HepG2 (cell line): ENCODE data around the gene AKR1A1. TPM values are rescaled to one million over a fixed set of nuclear protein-coding genes. Genes with fewer than 3 reads are reported as not detected.

ENCODE experiments used
- ATAD3A ChIP-seq: sonication (generic); formaldehyde crosslinking; IDR thresholded peaks from 2 replicates; pipeline ENCODE4 v1.4.0; 2020; ENCODE audit warnings: missing genetic modification reagents
- FLYWCH1 ChIP-seq: sonication (generic); formaldehyde crosslinking; IDR thresholded peaks from 2 replicates; pipeline ENCODE4 v1.8.1; 2023; ENCODE audit warnings: mild to moderate bottlenecking, missing genetic modification reagents
- PHF8 ChIP-seq: sonication (generic); formaldehyde crosslinking; IDR thresholded peaks from 2 replicates; pipeline ENCODE4 v1.5.0; 2020; ENCODE audit warnings: missing genetic modification reagents
- PTBP1 ChIP-seq: fragments of 200-400 bp; formaldehyde crosslinking; IDR thresholded peaks from 2 replicates; pipeline ENCODE4 v1.6.1; 2018; ENCODE audit warnings: low read length, low read depth; ENCODE audit not compliant: poor library complexity, severe bottlenecking
- RFX3 ChIP-seq: IDR thresholded peaks from 2 replicates; pipeline ENCODE4 v1.6.1; 2016; ENCODE audit warnings: missing biosample characterization, missing genetic modification reagents
- SMARCC2 ChIP-seq: fragments of 450-650 bp; IDR thresholded peaks from 2 replicates; pipeline ENCODE4 v1.6.1; 2017; ENCODE audit warnings: antibody characterized with exemption, mild to moderate bottlenecking
- ZNF101 ChIP-seq: sonication (generic); formaldehyde crosslinking; IDR thresholded peaks from 2 replicates; pipeline ENCODE4 v1.4.0; 2020; ENCODE audit warnings: mild to moderate bottlenecking, low read depth, missing genetic modification reagents, borderline replicate concordance
- ZNF816 ChIP-seq: sonication (generic); formaldehyde crosslinking; IDR thresholded peaks from 2 replicates; pipeline ENCODE4 v1.8.0; 2022; ENCODE audit warnings: missing genetic modification reagents, mild to moderate bottlenecking, borderline replicate concordance
- ZNF83 ChIP-seq: sonication (generic); formaldehyde crosslinking; IDR thresholded peaks from 2 replicates; pipeline ENCODE4 v1.4.0; 2020; ENCODE audit warnings: missing genetic modification reagents, mild to moderate bottlenecking, borderline replicate concordance
- polyA plus RNA-seq, 8 experiments: library from polyadenylated mRNA; depleted of rRNA in 3 of 8; stranded (reverse) in 7 of 8; unstranded in 1 of 8; fragments of >200 nt; fragmentation: Illumina TruSeq in 4 of 8; extraction: Trizol in 4 of 8; gene quantifications; 2 replicates each; pipeline versions ENCODE4 v1.2.1 to v1.2.3, GENCODE V29; 2011 to 2016; ENCODE audit warnings: low read depth in 4 of 8, missing spikeins in 1 of 8, mixed read lengths in 1 of 8; ENCODE audit not compliant: insufficient read depth in 1 of 8
- total RNA-seq, 5 experiments: library from RNA; depleted of rRNA; stranded (reverse); fragments of >200 nt; fragmentation: Illumina TruSeq; extraction: Trizol; gene quantifications; 2 replicates each; pipeline ENCODE4 v1.2.3, GENCODE V29; 2016; ENCODE audit warnings: low read depth in 1 of 5
- TF ChIP-seq, protein P1 (sequence below): sonication (generic); formaldehyde crosslinking; IDR thresholded peaks from 2 replicates; pipeline ENCODE4 v1.5.1; 2020; ENCODE audit warnings: mild to moderate bottlenecking, missing genetic modification reagents, moderate library complexity
- TF ChIP-seq, protein P2 (sequence below): sonication (generic); formaldehyde crosslinking; IDR thresholded peaks from 2 replicates; pipeline ENCODE4 v1.4.0; 2020; ENCODE audit warnings: mild to moderate bottlenecking, missing genetic modification reagents
- TF ChIP-seq, protein P3 (sequence below): IDR thresholded peaks from 2 replicates; pipeline ENCODE4 v1.6.1; 2016

Gene AKR1A1
- total and polyA plus RNA-seq, 2 of the 13 experiments (the other 11 are each of a cell fraction or from before 2014, with no cell fraction given), result 181 to 217 TPM

DNA sequence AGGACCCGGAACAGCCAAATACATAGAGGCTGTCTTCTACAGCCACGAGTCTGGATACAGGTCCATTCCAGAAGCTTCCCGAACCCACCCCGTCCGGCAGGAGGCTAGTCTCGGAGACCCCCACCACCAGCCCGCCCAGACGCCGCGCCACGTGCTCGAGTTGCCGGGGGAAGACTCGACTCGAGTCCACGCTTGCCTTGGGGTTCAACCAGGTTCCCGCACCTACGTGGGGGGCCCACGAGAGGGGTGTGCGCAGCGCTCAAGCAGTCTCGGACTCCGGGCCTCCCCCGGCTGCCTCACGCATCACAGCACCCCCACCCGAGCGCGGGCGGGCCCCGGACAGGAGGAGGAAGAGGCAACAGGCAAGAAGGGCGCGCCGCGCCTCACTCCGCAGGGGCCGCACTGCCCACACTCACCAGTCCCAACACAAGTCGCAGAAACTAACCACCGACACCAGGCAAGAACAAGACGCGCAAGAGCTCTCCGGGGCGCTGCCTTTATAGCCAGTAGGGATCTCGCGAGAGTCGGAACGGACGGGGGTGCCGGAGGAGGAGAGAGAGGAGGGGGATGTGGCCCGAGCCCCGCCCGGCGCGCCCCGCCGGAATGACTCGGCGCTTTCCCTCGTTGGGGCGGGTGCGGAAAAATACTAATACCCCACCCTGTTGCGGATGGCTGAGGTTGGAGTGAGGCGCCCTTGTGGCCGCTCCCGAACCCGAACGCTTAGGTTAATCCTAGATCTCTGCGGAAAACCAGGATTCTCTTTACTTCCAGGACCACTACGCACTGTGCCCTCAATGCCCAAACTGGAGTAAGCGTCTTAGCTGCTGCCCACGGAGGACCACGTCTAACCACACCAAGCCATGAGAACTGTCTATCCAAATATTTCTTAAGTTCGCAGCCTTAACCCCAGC lies 29.0 kb upstream of the AKR1A1 start, which contains the start of gene PRDX1 (continued):
- TF ChIP-seq, protein P1, sequence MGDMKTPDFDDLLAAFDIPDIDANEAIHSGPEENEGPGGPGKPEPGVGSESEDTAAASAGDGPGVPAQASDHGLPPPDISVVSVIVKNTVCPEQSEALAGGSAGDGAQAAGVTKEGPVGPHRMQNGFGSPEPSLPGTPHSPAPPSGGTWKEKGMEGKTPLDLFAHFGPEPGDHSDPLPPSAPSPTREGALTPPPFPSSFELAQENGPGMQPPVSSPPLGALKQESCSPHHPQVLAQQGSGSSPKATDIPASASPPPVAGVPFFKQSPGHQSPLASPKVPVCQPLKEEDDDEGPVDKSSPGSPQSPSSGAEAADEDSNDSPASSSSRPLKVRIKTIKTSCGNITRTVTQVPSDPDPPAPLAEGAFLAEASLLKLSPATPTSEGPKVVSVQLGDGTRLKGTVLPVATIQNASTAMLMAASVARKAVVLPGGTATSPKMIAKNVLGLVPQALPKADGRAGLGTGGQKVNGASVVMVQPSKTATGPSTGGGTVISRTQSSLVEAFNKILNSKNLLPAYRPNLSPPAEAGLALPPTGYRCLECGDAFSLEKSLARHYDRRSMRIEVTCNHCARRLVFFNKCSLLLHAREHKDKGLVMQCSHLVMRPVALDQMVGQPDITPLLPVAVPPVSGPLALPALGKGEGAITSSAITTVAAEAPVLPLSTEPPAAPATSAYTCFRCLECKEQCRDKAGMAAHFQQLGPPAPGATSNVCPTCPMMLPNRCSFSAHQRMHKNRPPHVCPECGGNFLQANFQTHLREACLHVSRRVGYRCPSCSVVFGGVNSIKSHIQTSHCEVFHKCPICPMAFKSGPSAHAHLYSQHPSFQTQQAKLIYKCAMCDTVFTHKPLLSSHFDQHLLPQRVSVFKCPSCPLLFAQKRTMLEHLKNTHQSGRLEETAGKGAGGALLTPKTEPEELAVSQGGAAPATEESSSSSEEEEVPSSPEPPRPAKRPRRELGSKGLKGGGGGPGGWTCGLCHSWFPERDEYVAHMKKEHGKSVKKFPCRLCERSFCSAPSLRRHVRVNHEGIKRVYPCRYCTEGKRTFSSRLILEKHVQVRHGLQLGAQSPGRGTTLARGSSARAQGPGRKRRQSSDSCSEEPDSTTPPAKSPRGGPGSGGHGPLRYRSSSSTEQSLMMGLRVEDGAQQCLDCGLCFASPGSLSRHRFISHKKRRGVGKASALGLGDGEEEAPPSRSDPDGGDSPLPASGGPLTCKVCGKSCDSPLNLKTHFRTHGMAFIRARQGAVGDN, result peak; percentile 94
- TF ChIP-seq PTBP1 (no peak), PHF8 (peak; percentile 93), ZNF101 (CRISPR knock-in tag) (peak; percentile 95), RFX3 (0 out of 2 replicates have a peak, but pooled peaks have one; percentile 50), SMARCC2 (no peak; the same call in 1 of the 2 replicates), ZNF83 (CRISPR knock-in tag) (peak; percentile 74; the same call in 1 of the 2 replicates), ZNF816 (0 out of 2 replicates have a peak, but pooled peaks have one; percentile 67), FLYWCH1 (no peak), ATAD3A (no peak)
- TF ChIP-seq, protein P2, sequence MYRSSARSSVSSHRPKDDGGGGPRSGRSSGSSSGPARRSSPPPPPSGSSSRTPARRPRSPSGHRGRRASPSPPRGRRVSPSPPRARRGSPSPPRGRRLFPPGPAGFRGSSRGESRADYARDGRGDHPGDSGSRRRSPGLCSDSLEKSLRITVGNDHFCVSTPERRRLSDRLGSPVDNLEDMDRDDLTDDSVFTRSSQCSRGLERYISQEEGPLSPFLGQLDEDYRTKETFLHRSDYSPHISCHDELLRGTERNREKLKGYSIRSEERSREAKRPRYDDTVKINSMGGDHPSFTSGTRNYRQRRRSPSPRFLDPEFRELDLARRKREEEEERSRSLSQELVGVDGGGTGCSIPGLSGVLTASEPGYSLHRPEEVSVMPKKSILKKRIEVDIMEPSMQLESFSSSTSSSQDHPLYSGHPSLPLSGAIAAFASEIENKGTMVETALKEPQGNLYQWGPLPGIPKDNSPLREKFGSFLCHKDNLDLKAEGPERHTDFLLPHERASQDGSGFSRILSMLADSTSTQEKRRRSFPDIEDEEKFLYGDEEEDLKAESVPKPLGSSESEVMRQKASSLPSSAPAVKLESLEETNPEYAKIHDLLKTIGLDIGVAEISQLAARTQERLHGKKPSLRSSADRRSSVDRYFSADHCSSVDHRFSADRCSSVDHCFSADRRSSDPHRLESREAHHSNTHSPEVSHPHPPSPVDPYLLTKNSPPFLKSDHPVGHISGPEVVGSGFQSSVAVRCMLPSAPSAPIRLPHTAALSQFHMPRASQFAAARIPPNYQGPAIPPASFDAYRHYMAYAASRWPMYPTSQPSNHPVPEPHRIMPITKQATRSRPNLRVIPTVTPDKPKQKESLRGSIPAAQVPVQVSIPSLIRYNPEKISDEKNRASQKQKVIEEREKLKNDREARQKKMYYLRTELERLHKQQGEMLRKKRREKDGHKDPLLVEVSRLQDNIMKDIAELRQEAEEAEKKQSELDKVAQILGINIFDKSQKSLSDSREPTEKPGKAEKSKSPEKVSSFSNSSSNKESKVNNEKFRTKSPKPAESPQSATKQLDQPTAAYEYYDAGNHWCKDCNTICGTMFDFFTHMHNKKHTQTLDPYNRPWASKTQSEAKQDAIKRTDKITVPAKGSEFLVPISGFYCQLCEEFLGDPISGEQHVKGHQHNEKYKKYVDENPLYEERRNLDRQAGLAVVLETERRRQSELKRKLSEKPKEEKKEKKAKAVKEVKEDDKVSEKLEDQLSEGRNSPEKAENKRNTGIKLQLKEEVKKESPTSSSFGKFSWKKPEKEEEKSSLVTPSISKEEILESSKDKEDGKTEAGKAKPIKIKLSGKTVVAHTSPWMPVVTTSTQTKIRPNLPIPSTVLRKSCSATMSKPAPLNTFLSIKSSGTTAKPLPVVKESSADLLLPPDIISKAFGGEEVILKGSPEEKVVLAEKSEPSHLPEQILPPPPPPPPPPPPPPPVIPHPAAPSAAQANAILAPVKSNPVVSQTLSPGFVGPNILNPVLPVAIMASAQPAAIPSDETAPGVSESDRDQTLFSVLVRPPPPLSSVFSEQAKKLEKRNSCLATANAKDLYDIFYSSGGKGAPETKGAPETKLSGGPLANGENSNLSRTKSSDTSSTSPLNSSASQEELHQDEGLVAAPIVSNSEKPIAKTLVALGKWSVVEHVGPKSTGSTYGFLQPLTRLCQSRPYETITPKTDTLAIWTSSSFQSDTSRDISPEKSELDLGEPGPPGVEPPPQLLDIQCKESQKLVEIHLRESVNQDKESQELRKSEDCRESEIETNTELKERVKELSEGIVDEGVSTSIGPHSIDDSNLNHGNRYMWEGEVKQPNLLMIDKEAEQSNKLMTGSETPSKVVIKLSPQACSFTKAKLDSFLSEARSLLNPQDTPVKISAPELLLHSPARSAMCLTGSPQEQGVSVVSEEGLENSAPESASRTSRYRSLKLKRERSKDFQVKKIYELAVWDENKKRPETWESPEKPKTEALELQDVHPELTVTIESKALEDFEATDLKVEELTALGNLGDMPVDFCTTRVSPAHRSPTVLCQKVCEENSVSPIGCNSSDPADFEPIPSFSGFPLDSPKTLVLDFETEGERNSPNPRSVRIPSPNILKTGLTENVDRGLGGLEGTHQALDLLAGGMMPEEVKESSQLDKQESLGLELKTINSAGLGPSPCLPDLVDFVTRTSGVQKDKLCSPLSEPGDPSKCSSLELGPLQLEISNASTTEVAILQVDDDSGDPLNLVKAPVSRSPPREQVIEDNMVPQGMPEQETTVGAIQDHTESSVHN (CRISPR knock-in tag), result no peak
- TF ChIP-seq, protein P3, sequence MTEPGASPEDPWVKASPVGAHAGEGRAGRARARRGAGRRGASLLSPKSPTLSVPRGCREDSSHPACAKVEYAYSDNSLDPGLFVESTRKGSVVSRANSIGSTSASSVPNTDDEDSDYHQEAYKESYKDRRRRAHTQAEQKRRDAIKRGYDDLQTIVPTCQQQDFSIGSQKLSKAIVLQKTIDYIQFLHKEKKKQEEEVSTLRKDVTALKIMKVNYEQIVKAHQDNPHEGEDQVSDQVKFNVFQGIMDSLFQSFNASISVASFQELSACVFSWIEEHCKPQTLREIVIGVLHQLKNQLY (CRISPR knock-in tag), result peak; percentile 68; the same call in 1 of the 2 replicates
